HUES64 (cell line): Measurements from ENCODE around the gene BSX.

Experiments
- H3K27ac ChIP-seq: 2 replicates; pipeline ENCODE4 v1.7.0; 2013; ENCODE audit warnings: low read depth, low read length, inconsistent platforms
- H3K27me3 ChIP-seq: 2 replicates; pipeline ENCODE4 v1.6.1; 2013; ENCODE audit warnings: mild to moderate bottlenecking, low read length; ENCODE audit not compliant: insufficient read depth
- H3K36me3 ChIP-seq: 2 replicates; pipeline ENCODE4 v1.6.1; 2013; ENCODE audit warnings: mild to moderate bottlenecking, low read length; ENCODE audit not compliant: insufficient read depth
- H3K4me1 ChIP-seq: 2 replicates; pipeline ENCODE4 v1.6.1; 2013; ENCODE audit warnings: mild to moderate bottlenecking, low read length, moderate library complexity; ENCODE audit not compliant: insufficient read depth
- H3K4me3 ChIP-seq: 2 replicates; pipeline ENCODE4 v1.5.1; 2013; ENCODE audit warnings: mild to moderate bottlenecking, low read length, moderate library complexity
- H3K9ac ChIP-seq: 2 replicates; pipeline ENCODE4 v1.6.1; 2013; ENCODE audit warnings: mild to moderate bottlenecking, low read depth, low read length
- H3K9me3 ChIP-seq: 2 replicates; pipeline ENCODE4 v1.6.1; 2013; ENCODE audit warnings: low read depth, low read length; ENCODE audit not compliant: insufficient read depth
- WGBS: fragments of 150-250, 120-280 bp; methylation state at CpG from one replicate; pipeline ENCODE4 v1.1.7; 2013; ENCODE audit warnings: missing lambda C conversion rate; 5-methylcytosine and 5-hydroxymethylcytosine counted together

The BSX gene

DNA sequence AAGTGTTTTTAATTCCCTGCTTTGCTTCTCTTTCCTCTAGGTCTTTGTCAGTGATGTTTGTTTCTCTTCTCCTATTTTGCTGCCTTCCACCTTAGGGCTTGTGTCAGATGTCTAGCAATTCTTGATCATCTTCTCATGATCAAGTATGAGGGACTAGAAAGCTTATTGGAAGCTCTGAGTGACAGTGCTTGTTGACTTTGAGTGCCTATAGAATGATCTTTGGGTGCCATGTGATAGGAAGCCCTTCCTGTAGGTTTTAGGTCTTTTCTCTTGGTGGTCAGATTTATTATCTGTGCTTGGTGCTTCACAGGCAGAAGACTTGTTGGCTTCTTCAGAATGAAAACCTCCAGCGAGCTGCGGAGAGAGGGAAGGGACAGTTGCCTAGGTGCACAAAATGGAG lies 43.1 kb downstream of the BSX start:
- H3K27ac ChIP-seq, result no peak overlapping the region
- H3K27me3 ChIP-seq, result 0 out of 2 replicates have a peak, but pooled peaks cover 2% of the 10 kb centered on the region
- H3K4me1 ChIP-seq, result no peaks in the 10 kb centered on the region
- no peaks in the 10 kb centered on the region for H3K9me3 ChIP-seq
- H3K4me3 ChIP-seq, result no peak overlapping the region
- no peaks in the 10 kb centered on the region for H3K36me3 ChIP-seq
- H3K9ac ChIP-seq, result no peak overlapping the region
- WGBS, result 99% methylated on average over 2 of the region's 2 CpGs

DNA sequence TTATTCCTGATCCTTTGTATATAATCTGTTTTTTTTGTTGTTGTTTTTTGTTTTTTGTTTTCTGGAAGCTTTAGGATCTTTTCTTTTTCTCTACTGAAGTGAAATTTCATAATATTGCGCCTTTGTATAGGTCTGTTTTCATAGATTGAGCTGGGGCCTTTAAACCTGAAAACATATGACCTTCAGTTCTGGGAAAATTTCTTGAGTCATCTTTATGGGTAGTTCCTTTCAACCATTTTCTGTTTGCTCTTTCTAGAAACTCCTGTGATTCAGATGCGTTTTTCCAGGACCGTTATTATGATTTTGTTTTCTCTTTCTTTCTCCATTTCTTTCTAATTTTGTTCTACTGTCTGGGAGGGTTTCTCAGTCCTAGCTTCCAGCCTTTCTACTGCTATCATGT lies 43.7 kb downstream of the BSX start:
- H3K9me3 ChIP-seq, result no peaks in the 10 kb centered on the region
- no peaks in the 10 kb centered on the region for H3K4me1 ChIP-seq
- WGBS, result 100% methylated on average over 3 of the region's 3 CpGs
- no peak overlapping the region for H3K4me3 ChIP-seq
- H3K36me3 ChIP-seq, result no peaks in the 10 kb centered on the region
- H3K9ac ChIP-seq, result no peak overlapping the region
- H3K27ac ChIP-seq, result no peak overlapping the region
- H3K27me3 ChIP-seq, result 0 out of 2 replicates have a peak, but pooled peaks cover 2% of the 10 kb centered on the region

DNA sequence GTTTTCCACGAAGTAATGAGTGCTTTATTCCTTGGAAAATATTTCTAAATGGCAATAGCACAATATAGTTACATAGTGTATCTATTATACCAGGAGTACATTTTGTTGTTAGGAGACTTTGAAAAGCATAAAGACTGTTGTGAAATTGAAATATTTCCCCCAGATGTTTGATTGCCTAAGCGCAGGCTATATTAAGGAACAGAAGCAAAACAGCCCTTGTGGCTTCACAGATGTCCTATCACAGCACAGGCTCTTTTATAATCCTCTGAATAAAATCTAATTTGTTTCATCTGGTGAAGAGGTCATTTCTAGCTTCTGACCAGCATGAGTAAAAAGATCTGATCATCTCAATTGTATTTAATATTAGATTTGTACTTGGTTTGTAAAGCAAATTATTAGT lies 48.2 kb downstream of the BSX start:
- H3K4me1 ChIP-seq, result 0 out of 2 replicates have a peak, but pooled peaks cover 6% of the 10 kb centered on the region
- H3K27ac ChIP-seq, result no peak overlapping the region
- H3K36me3 ChIP-seq, result no peaks in the 10 kb centered on the region
- 100% methylated on average over 1 of the region's 2 CpGs for WGBS
- no peak overlapping the region for H3K4me3 ChIP-seq
- no peak overlapping the region for H3K9ac ChIP-seq
- H3K27me3 ChIP-seq, result no peaks in the 10 kb centered on the region
- no peaks in the 10 kb centered on the region for H3K9me3 ChIP-seq

DNA sequence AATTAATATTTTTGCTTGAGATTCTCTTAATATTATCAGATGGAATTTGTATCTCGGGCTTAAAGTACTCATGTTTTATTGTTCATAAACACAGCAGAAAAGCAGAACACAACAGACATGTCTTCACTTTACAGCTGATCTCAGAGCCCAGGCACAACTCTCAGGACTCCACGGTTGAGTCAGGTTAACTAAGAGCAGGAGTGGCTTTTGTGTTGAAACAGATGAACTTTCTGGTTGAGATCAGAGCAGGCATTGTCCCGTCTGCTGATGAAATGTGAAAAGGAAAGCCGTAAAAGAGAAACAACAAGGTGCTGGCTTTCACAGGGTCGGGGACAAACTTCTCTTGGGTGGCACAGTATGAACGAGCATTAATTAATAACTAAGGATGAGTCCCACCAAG lies 50.1 kb downstream of the BSX start:
- no peaks in the 10 kb centered on the region for H3K36me3 ChIP-seq
- WGBS, result 82% methylated on average over 6 of the region's 6 CpGs
- 0 out of 2 replicates have a peak, but pooled peaks cover 6% of the 10 kb centered on the region for H3K4me1 ChIP-seq

More for the DNA sequence above, 50.1 kb downstream of the BSX start:
- no peak overlapping the region for H3K4me3 ChIP-seq
- H3K9me3 ChIP-seq, result no peaks in the 10 kb centered on the region
- H3K27ac ChIP-seq, result no peak overlapping the region
- H3K9ac ChIP-seq, result no peak overlapping the region
- H3K27me3 ChIP-seq, result no peaks in the 10 kb centered on the region
